SH-SY5Y (cell line): Measurements from ENCODE around the gene KIF20B.

Experiments used
- GATA2 ChIP-seq: IDR thresholded peaks from 2 replicates; pipeline ENCODE4 v1.6.1; 2011; ENCODE audit warnings: mild to moderate bottlenecking, low read depth, low read length
- GATA3 ChIP-seq: IDR thresholded peaks from 2 replicates; pipeline ENCODE4 v1.6.1; 2011; ENCODE audit warnings: low read depth, mild to moderate bottlenecking, low read length, moderate library complexity

The KIF20B gene

DNA sequence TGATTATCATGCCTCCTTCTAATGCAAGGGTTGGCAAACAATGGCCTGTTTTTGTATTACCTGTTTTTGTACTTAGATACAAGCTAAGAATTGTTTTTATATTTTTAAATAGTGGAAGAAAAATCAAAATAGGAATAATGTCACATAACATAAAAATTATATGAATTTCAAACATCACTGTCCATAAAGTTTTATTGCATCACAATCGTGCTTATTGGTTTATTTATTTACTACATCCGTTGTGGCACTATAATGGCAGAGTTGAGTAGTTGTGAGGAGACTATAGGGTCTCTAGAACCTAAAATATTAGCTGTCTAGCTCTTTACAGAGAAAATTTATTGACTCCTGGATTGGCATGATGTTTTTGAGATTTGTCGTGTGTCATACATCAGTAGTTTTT is 4.1 kb downstream of the KIF20B start:
- TF ChIP-seq GATA2 (no peak), GATA3 (no peak)

DNA sequence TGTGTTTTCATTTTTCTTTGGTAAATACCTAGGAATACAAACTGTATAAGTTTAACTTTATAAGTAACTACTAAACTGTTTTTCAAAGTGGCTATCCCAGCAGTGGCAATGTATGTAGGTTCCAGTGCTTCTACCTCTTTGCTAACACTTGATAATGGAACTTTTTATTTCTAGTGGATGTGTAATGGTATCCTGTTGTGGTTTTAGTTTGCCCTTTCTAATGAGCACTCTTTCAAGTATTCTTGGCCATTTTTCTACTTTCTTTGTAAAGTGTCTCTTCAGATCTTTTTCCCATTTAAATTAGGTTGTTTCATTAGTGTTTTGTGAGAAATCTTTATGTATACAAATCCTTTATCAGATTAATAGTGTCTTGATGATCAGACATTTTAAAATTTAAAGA is 4.6 kb downstream of the KIF20B start:
- no peak for TF ChIP-seq GATA3
- no peak for TF ChIP-seq GATA2

DNA sequence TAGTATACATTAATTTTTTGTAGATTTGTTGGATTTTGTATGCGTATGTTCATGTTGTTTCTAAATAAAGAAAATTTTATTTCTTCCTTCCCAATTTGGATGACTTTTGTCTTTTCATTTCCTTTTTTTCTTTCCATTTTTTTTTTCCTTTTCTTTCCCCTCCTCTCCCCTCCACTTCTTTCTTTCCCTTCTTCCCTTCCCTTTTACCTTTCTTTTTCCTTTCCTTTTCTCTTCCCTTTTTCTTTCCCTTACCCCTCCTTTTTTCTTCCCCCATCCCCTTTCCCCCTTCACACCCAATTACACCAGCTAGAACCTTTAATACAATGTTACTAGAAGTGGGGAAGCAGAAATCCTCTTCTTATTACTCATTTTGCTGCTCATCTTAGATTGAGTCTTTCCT is 6.0 kb downstream of the KIF20B start:
- no peak for TF ChIP-seq GATA3
- no peak for TF ChIP-seq GATA2

DNA sequence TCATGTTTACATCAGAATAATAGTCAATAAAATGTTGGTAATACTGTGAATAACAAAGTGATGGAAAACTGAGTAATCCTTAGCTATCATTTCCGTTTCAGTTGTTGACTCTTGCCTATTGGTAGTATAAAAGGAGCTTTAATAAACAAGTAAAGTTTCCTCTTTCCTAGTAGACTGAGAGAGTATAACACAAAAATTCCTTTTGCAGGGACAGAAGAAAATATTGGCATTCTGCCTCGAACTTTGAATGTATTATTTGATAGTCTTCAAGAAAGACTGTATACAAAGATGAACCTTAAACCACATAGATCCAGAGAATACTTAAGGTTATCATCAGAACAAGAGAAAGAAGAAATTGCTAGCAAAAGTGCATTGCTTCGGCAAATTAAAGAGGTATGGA is 9.4 kb downstream of the KIF20B start:
- TF ChIP-seq GATA2 (no peak), GATA3 (no peak)

DNA sequence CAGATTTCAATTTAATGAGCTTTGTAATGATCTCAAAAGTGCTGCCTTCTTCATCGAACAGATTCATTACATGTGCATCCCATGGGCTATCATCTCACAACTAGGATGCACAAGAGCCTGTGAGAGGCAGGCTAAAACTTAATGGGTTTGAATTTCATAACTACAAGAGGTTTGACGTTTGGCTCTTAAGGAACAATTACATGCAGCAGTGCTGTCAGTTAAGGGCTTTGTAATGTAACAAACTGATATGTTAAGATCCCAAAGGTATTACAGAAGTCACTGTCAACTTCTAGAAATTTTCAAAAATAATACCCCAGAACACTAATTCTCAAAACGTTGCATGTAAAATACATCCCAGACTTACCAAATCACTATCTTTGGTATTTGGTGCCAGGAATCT is 33.2 kb downstream of the KIF20B start:
- TF ChIP-seq GATA3 = no peak
- TF ChIP-seq GATA2 = no peak

DNA sequence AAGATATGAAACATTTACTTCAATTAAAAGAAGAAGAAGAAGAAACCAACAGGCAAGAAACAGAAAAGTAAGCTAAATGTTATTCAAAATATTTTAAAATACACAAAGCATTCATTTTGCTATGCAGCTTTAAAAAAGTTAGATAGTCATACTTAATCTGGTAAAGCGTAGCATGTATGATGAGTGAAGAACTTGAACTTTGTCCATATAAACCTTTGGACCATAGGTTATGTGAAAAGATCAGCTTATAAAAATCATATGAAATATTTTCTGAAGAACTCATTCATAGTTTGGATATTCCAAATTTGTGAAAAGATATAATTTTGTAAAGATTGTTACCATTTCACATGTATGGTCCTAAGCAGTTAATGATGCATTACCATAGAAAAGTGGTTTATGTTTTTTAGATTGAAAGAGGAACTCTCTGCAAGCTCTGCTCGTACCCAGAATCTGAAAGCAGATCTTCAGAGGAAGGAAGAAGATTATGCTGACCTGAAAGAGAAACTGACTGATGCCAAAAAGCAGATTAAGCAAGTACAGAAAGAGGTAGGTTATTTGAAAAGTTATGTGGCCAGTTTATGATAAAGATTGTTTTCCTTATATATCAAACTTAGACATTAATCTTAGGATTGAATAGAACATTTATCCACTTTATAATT is 37.3 kb downstream of the KIF20B start:
- TF ChIP-seq GATA2 (no peak), GATA3 (no peak)

DNA sequence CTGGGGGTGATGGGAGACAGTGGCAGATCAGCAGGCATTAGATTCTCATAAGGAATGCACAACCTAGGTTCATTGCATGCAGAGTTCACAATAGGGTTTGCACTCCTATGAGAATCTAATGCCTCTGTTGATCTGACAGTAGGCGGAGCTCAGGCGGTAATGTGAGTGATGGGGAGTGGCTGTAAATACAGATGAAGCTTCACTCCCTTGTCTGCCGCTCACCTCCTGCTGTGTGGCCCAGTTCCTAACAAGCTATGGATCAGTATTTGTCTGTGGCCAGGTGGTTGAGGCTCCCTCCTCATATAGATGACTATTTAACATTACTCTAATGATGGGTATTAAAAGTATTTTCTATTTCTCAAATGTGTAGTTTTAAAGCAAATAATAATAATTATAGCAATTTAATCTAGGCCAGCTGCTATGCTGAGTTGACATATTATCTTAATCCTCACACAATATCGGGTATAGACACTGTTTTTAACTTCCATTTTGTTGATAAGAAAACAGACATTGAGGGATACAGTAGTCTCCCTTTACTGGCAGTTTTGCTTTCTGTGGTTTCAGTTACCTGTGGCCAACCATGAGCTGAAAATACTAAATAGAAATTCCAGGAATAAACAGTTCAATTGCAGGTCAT is 39.9 kb downstream of the KIF20B start:
- TF ChIP-seq GATA2 (no peak), GATA3 (no peak)

DNA sequence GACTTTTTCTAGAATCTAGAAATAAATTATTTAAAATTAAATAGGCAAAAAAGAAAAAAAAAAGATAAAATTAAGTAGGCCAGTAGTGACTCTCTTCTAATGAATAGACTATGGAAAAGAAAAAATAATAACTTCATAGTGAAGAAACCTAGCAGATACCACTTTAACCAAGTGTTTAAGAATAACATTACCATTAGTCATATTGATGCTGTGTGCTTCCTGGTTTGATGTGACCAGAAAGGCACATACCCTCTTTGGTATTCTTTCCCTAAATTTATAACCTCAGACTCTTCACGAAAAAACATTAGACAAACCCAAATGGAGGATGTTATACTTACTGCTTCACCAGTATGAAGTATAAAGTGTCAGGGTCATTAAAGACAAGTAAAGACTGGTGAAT is 42.6 kb downstream of the KIF20B start:
- TF ChIP-seq GATA3 (no peak), GATA2 (no peak)

DNA sequence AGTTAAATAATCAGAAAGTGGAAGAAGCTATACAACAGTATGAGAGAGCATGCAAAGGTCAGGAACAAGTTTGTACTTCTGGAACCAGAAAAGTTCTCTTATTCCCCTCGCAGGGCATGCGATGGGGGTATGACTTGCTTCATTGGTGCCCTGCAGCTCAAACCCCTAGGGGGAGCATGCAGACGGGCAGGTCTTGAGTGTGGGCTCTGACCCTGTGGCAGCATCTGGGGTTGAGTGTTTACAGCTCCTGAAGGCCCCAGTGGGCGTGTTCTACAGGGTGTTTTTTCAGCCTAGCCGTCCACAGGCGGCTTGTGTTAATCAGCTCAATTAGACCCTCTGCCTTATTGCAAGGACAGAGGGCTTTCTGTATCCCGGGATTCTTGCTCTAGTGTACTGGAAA is 44.5 kb downstream of the KIF20B start:
- no peak for TF ChIP-seq GATA2
- no peak for TF ChIP-seq GATA3

DNA sequence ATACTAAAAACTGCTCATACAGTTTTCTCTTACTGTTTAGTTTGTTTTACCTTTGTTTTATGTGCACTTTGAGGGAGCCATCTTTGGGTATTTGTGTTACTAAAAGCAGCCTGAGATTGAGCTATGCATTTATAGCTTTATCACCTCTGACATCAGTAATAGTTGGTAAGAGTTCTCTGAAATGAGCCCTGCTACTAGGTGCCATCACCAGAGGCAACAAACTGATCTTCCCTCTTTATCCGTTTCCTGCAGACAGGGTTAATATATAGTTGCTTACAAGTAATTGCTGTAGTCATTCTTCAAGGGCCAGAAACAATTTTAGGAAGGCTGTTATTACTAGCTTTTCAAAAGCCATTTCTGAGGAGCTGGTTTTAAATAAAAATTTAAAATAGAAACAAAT is 49.1 kb downstream of the KIF20B start:
- no peak for TF ChIP-seq GATA3

DNA sequence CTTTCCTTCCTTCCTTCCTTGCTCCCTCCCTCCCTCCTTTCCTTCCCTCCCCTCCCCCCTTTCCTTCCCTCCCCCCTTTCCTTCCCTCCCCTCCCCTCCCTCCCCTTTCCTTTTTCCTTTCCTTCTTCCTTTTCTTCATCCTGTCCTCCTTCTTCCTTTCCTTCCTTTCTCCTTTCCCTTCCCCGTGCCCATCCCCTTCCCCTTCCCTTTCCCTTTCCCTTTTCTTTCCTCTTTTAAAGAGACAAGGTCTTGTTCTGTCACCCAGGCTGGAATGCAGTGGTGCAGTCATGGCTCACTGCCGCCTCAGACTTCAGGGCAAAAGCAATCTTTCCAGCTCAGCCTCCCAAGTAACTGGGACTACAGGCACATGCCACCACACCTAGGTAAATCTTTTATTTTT is 54.0 kb downstream of the KIF20B start:
- no peak for TF ChIP-seq GATA3
- no peak for TF ChIP-seq GATA2

DNA sequence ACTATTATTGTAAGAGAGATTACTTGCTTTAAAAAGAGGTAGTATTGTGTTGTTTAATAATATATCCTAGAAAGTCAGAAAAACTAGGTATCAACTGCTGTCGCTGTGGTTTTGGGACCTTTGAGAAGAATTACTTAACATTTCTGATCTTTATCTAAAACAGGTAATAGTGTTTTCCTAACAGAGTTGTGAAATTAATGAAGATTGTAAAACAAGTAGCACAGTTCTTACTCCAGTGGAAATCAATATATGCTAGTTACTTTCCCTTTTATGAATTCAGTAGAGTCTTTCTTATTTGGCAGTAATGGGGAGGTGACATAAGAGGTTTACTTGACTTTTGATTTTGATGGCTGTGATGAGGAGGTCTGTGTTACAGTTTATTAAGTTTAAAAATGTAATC is 58.1 kb downstream of the KIF20B start:
- TF ChIP-seq GATA3 = no peak
- TF ChIP-seq GATA2 = no peak

DNA sequence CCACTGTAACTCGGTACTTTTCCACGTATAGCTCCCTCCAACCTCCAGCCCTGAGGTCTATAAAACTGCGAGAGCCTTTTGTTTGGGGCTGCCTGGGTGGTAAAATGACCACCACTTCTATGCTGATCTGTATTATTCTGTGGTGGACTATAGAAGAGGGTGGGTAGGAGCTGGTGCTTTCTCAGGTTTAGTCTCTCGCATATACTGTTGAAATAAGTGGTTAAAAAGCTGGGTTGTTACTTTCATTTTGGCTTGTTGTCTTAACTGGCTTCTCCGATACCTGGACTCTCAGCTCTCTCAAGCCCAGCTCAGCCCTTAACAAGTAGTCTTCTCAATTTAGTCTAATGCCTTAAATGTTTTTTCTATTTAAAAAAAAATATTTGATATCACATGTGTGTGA is 70.3 kb downstream of the KIF20B start:
- TF ChIP-seq GATA2 (no peak), GATA3 (no peak)

DNA sequence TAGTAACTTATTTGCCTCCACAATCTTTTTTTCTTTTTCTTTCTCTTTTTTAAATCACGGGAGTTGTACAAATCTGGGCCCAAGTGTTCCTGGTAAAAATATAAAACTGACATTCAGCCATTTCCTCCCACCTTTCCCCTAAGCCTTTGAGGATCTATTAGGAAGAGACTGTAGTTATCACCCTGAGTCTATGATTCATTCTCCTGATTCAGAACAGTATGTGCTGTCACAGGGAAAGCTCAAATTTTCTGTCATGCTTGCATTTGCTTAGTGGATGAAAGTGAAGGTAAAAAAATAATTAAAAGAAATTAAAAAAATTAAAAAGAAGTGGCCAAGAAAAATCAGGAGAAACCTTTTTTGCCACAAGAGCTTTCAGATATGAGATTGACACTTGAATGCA is 71.7 kb downstream of the KIF20B start:
- TF ChIP-seq GATA3 (no peak), GATA2 (no peak)

DNA sequence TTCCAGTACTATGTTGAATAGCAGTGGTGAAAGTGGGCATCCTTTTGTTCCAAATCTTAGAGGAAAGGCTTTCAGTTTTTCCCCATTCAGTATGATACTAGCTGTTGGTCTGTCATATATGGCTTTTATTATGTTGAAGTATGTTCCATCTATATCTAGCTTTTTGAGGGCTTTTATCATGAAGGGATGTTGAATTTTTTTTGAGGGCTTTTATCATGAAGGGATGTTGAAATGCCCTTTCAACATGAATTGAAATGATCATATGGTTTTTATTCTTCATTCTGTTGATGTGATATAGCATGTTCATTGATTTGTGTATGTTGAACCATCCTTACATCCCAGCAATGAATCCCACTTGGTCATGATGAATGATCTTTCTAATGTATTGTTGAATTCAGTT is 75.3 kb downstream of the KIF20B start:
- no peak for TF ChIP-seq GATA3

DNA sequence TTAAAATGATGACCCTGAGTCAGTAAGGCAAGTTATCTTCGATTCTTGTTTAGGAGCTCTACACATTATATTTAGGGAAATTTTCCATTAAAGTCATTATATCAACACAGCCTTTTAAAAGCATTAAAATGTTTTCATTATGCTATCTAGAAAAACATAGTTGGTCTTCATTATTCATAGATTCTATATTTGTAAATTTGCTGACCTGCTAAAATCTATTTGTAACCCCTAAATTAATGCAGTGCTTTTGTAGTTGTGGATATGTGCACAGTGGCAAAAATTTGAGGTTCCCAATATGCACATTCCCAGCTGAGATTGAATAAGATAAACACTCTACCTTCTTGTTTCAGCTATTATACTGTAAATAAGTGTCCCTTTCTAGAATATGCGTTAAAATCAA is 81.1 kb downstream of the KIF20B start:
- TF ChIP-seq GATA3 (no peak), GATA2 (no peak)

DNA sequence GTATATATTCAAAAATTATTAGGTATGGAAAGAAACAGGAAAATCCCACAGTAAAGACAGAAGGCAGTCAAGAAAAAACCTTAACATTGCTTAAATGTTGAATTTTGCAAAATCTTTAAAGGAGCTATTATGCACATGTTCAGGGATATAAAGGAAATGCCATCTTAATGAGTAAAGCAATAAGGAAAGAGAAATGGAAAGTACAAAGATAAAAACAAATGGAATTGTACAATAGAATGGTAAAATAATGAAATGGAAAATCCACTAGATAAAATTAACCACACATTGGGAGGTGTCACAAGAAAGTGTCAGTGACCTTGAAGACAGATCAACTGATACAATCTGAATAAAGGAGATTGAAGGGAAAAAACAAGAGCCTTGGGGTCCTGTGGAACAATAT is 82.0 kb downstream of the KIF20B start:
- no peak for TF ChIP-seq GATA3
- TF ChIP-seq GATA2 = no peak
